GM12878 (cell line): ENCODE results near the gene CCL4L2. TPM values are rescaled to one million over a fixed set of nuclear protein-coding genes. Genes with fewer than 3 reads are reported as not detected.

Experiments used
- ATAC-seq: fragments of 200-7000 bp; cut with Tn5 transposase; 3 replicates; pipeline ENCODE4 v1.9.1; 2020; ENCODE audit warnings: mild to moderate bottlenecking, moderate library complexity
- BruUV-seq: library from RNA; stranded (reverse); fragments of 400-500 nt; replicated peaks from 2 replicates; lab custom pipeline; 2021; lab: Mats Ljungman, UMichigan
- CTCF ChIA-PET: fragments of 300-600 bp; sonication (Branson Sonifier 250); formaldehyde crosslinking; extraction: SDS; loops from one replicate; lab custom pipeline; 2021; ENCODE audit warnings: inconsistent platforms; lab: Yijun Ruan, JAX
- POLR2A ChIA-PET: fragments of 350-600 bp; formaldehyde crosslinking; extraction: SDS; loops from one replicate; lab custom pipeline; 2021; ENCODE audit warnings: inconsistent platforms; lab: Charles Lee
- RAD21 ChIA-PET: fragments of 300-600 bp; sonication (Branson Sonifier 250); formaldehyde crosslinking; loops from one replicate; lab custom pipeline; 2023; ENCODE audit warnings: antibody characterized with exemption; ENCODE audit not compliant: unreplicated experiment; lab: Charles Lee
- SMC1A ChIA-PET: fragments of 300-600 bp; sonication (Branson Sonifier 250); formaldehyde crosslinking; loops from one replicate; lab custom pipeline; 2023; ENCODE audit not compliant: unreplicated experiment, uncharacterized antibody; lab: Charles Lee
- DNase-seq: peaks from one replicate; pipeline ENCODE4 v3.0.0-alpha.2; 2011; ENCODE audit warnings: low read depth, low spot score
- FAIRE-seq: peaks from 3 replicates; lab custom pipeline; 2011; peaks lifted over from hg19 to GRCh38; lab: Jason Lieb, UNC
- H2AFZ ChIP-seq: 2 replicates; pipeline ENCODE4 v1.6.0; 2011; ENCODE audit warnings: low read depth, low read length, control low read depth; ENCODE audit not compliant: control insufficient read depth
- H3K27ac ChIP-seq: 2 replicates; pipeline ENCODE4 v1.5.1; 2011; ENCODE audit warnings: control low read depth; ENCODE audit not compliant: control insufficient read depth, insufficient read depth
- H3K27me3 ChIP-seq, 2 experiments: replicated peaks in 1 of 2; 2 replicates each; pipeline versions ENCODE4 v1.6.0 to v1.6.1; 2011; ENCODE audit warnings: low read length in 1 of 2; ENCODE audit not compliant: control insufficient read depth in 2 of 2, insufficient read depth in 2 of 2
- H3K36me3 ChIP-seq, 2 experiments: 2 replicates each; pipeline ENCODE4 v1.5.1; 2011; ENCODE audit warnings: low read length in 1 of 2; ENCODE audit not compliant: control insufficient read depth in 2 of 2, insufficient read depth in 2 of 2
- H3K4me1 ChIP-seq: 2 replicates; pipeline ENCODE4 v1.6.1; 2011; ENCODE audit warnings: mild to moderate bottlenecking, low read length, moderate library complexity, mixed read lengths; ENCODE audit not compliant: control insufficient read depth, insufficient read depth
- H3K4me2 ChIP-seq: 2 replicates; pipeline ENCODE4 v1.6.0; 2011; ENCODE audit warnings: control low read depth; ENCODE audit not compliant: control insufficient read depth, insufficient read depth
- H3K4me3 ChIP-seq: fragments of 200-600 bp; sonication (generic); 2 replicates; pipeline ENCODE4 v1.5.1; 2016
- H3K79me2 ChIP-seq: 2 replicates; pipeline ENCODE4 v1.6.0; 2011; ENCODE audit warnings: low read length; ENCODE audit not compliant: control insufficient read depth, insufficient read depth
- H3K9ac ChIP-seq: 2 replicates; pipeline ENCODE4 v1.8.0; 2011; ENCODE audit warnings: low read length, control low read depth, mixed read lengths; ENCODE audit not compliant: control insufficient read depth, insufficient read depth
- H3K9me3 ChIP-seq: replicated peaks from 3 replicates; pipeline ENCODE4 v1.5.1; 2011; ENCODE audit warnings: mild to moderate bottlenecking, low read length; ENCODE audit not compliant: control insufficient read depth, insufficient read depth
- H4K20me1 ChIP-seq: 2 replicates; pipeline ENCODE4 v1.6.0; 2011; ENCODE audit not compliant: control insufficient read depth, insufficient read depth
- BHLHE40 ChIP-seq, 2 experiments: fragments of 450-650 bp in 1 of 2; IDR thresholded peaks; 2 replicates each; pipeline ENCODE4 v1.6.1; 2011 to 2017; ENCODE audit warnings: low read depth in 2 of 2, borderline replicate concordance in 1 of 2, improper control_type of control experiment in 1 of 2, low read length in 1 of 2, mild to moderate bottlenecking in 1 of 2
- KLF5 ChIP-seq: fragments of 450-650 bp; IDR thresholded peaks from 2 replicates; pipeline ENCODE4 v1.6.1; 2014; ENCODE audit warnings: mild to moderate bottlenecking; ENCODE audit not compliant: partially characterized antibody
- MTA3 ChIP-seq: IDR thresholded peaks from 2 replicates; pipeline ENCODE4 v1.6.1; 2012; ENCODE audit warnings: low read length, inconsistent platforms, borderline replicate concordance
- MXI1 ChIP-seq: fragments of 150-350 bp; IDR thresholded peaks from 2 replicates; pipeline ENCODE4 v1.6.1; 2011; ENCODE audit warnings: low read depth, mild to moderate bottlenecking, inconsistent platforms, low read length, improper control_type of control experiment
- NFYB ChIP-seq: IDR thresholded peaks from 2 replicates; pipeline ENCODE4 v1.6.1; 2011; ENCODE audit warnings: low read depth, mild to moderate bottlenecking, low read length, improper control_type of control experiment, moderate library complexity; ENCODE audit not compliant: insufficient read depth
- RB1 ChIP-seq: fragments of 450-650 bp; formaldehyde crosslinking; IDR thresholded peaks from 2 replicates; pipeline ENCODE4 v1.6.1; 2017; ENCODE audit warnings: mild to moderate bottlenecking, borderline replicate concordance
- RCOR1 ChIP-seq: conservative IDR thresholded peaks from 2 replicates; pipeline ENCODE4 v1.6.1; 2012; ENCODE audit warnings: low read depth, low read length, improper control_type of control experiment
- SMARCA5 ChIP-seq: fragments of 450-650 bp; IDR thresholded peaks from 2 replicates; pipeline ENCODE4 v1.6.1; 2017; ENCODE audit warnings: mild to moderate bottlenecking
- STAT3 ChIP-seq: IDR thresholded peaks from 2 replicates; pipeline ENCODE4 v1.6.1; 2011; ENCODE audit warnings: low read depth, low read length, improper control_type of control experiment
- TAF1 ChIP-seq: IDR thresholded peaks from 2 replicates; pipeline ENCODE4 v1.6.1; 2011; ENCODE audit warnings: mild to moderate bottlenecking, low read depth, low read length, borderline replicate concordance
- WGBS: methylation state at CpG from one replicate; pipeline ENCODE4 v1.1.6; 2016; ENCODE audit warnings: low lambda C conversion rate; ENCODE audit not compliant: insufficient replicate concordance, insufficient coverage; ENCODE audit errors: missing lambda C conversion rate; 5-methylcytosine and 5-hydroxymethylcytosine counted together
- in situ Hi-C: fragments of 300-500 bp; cut with MboI; formaldehyde crosslinking; loops from 9 replicates; pipeline ENCODE4 v1.14.3; 2018; ENCODE audit warnings: mixed read lengths
- intact Hi-C: fragments of 100-400 bp; cut with micrococcal nuclease; formaldehyde crosslinking; loops from one replicate; pipeline ENCODE4 v1.14.2; 2022; ENCODE audit not compliant: unreplicated experiment
- polyA plus RNA-seq, 11 experiments: library from polyadenylated mRNA; depleted of rRNA in 4 of 11; unstranded in 6 of 11; stranded (reverse) in 5 of 11; fragments of >200 nt; fragmentation: Nextera tagmentation in 4 of 11; fragmentation: Illumina TruSeq in 1 of 11; extraction: Ambion mirVana in 4 of 11; extraction: Trizol in 1 of 11; gene quantifications; 1 replicate in 1 of 11; 2 replicates in 10 of 11; pipeline versions ENCODE4 v1.2.1 to v1.2.3, GENCODE V29; 2011 to 2016; ENCODE audit warnings: inconsistent platforms in 2 of 11, missing spikeins in 2 of 11, low read depth in 1 of 11
- total RNA-seq, 4 experiments: library from RNA; depleted of rRNA in 3 of 4; stranded (reverse); fragments of >200 nt in 3 of 4; fragmentation: Illumina TruSeq in 1 of 4; extraction: Trizol in 1 of 4; gene quantifications; 2 replicates each; pipeline versions ENCODE4 v1.2.1 to v1.2.3, GENCODE V29; 2013 to 2021
- TF ChIP-seq, protein P1 (sequence below): IDR thresholded peaks from 2 replicates; pipeline ENCODE4 v1.6.1; 2011; ENCODE audit warnings: mild to moderate bottlenecking, low read depth, low read length, moderate library complexity; ENCODE audit not compliant: insufficient replicate concordance

Gene CCL4L2
- total and polyA plus RNA-seq, 10 of the 15 experiments (the other 5 are each of a cell fraction or from before 2014, with no cell fraction given) = 2.3 to 275 (median 14.5) TPM

GRCh38 chr17:36204724-36205500, 6.0 kb upstream of the CCL4L2 start:
- Histone ChIP-seq H3K4me1 (peaks cover 28% of the 10 kb centered on the region), H3K36me3 (no peaks in the 10 kb centered on the region), H3K4me3 (no peak overlapping the region), H3K27ac (no peak overlapping the region), H3K4me2 (no peak overlapping the region), H3K9me3 (no peaks in the 10 kb centered on the region), H4K20me1 (no peaks in the 10 kb centered on the region), H3K79me2 (no peaks in the 10 kb centered on the region), H3K27me3 (no peaks in the 10 kb centered on the region), H2AFZ (no peak overlapping the region), H3K9ac (no peak overlapping the region)
- TF ChIP-seq KLF5 = no peak
- no peak for TF ChIP-seq STAT3
- TF ChIP-seq BHLHE40 (IDR thresholded peaks at IDR 0.05; ENCODE audit: borderline replicate concordance in 1 of 2, low read depth in 2 of 2, low read length in 1 of 2) = no peak
- TF ChIP-seq MTA3 = no peak
- TF ChIP-seq SMARCA5 = no peak
- TF ChIP-seq RB1 = no peak
- no peak for TF ChIP-seq TAF1
- TF ChIP-seq MXI1 = no peak
- TF ChIP-seq RCOR1 = no peak
- TF ChIP-seq NFYB = no peak
- TF ChIP-seq, protein P1, sequence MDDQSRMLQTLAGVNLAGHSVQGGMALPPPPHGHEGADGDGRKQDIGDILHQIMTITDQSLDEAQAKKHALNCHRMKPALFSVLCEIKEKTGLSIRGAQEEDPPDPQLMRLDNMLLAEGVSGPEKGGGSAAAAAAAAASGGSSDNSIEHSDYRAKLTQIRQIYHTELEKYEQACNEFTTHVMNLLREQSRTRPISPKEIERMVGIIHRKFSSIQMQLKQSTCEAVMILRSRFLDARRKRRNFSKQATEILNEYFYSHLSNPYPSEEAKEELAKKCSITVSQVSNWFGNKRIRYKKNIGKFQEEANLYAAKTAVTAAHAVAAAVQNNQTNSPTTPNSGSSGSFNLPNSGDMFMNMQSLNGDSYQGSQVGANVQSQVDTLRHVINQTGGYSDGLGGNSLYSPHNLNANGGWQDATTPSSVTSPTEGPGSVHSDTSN = no peak
- DNase-seq (no peak), FAIRE-seq (no peak), ATAC-seq (no peak)
- no TSS peak for BruUV-seq
- CTCF ChIA-PET = no interaction called here
- in situ Hi-C loops (no loop called here), intact Hi-C loops (no loop called here)
- WGBS = 98% methylated on average over 7 of the region's 7 CpGs
- POLR2A ChIA-PET = no interaction called here
- SMC1A ChIA-PET = no interaction called here
- RAD21 ChIA-PET = interaction anchor here (1.1 to 1.5 kb wide), 2 partner anchors 8 to 441 kb away, joined by 3 to 4 read pairs; partner anchors contain the start of genes CCL3L1 and CCL3L3
